ENCODE measurements around the gene SMARCD3.

Gene SMARCD3

DNA sequence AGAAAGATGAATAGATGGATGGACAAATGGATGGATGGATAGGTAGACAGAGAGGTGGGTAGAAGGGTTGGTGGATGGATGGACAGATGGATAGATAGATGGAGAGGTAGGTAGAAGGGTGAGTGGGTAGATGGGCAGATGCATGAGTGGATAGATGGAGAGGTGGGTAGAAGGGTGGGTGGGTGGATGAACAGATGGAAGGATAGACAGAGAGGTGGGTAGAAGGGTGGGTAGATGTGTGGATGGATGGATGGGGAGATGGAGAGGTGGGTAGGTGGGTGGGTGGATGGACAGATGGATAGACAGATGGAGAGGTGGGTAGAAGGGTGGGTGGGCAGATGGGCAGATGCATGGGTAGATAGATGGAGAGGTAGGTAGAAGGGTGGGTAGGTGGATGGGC lies 50.6 kb downstream of the SMARCD3 start:
- Histone ChIP-seq H3K27ac (no peak overlapping the region), H3K4me3 (no peak overlapping the region)

DNA sequence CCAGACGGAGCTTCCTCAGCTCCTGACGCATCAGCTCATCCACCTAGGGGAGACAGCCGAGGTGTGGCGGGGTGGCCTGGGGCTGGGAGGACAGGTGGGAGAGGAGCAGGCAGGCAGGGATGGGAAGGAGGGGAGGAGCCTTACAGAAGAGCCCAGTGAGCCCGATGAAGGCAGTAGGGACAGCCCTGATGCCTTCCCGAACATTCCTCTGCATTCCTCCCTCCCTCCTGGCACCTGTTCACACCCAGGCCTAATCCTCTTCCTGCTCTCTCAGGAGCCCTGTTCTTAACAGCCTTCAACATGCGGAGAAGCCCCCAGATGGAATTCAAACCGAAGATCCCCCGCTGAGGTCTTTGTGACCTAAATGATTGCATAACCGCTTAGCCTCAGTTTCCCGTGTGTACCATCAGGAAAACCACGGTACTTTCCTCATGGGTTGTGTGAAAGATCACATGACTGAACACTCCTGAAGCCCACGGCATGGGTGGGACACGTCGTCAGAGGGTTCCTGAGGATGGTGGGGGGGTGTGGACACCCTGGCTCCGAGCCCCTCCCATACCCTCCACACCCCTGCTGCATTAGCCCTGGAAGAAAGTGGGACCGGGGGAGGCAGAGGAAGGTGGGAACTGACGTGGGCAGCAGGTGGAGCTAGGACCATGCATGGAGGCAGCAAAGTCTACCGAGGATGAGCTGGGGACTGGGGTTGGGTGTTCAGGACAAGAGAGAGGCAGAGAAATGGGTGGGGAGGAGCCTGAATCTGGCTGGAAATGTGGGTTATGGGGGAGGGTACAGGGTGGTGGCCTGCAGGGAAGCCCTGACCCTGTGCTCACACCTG lies 52.7 kb downstream of the SMARCD3 start:
- Histone ChIP-seq H3K4me3 (no peak overlapping the region), H3K27ac (no peak overlapping the region)

DNA sequence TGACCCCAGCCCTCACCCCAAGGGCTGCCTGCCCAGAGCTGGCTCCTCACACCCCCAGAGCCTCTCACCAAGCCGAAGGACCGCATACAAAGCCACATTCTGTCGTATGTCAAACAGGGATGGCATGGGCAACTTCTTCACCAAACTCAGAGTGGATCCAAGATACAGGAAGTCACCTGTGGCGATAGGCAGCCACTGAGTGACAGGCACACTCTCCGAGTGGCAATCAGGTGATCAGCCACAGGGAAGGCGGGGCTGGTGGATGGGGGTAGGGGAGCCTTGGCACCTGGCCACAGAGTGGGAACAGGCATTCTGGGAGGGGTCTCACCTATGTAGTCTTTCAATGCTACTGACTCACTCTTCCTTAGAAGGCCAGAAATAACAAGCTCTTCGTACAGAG lies 54.3 kb downstream of the SMARCD3 start:
- Histone ChIP-seq H3K4me3 (no peak overlapping the region), H3K27ac (no peak overlapping the region)

DNA sequence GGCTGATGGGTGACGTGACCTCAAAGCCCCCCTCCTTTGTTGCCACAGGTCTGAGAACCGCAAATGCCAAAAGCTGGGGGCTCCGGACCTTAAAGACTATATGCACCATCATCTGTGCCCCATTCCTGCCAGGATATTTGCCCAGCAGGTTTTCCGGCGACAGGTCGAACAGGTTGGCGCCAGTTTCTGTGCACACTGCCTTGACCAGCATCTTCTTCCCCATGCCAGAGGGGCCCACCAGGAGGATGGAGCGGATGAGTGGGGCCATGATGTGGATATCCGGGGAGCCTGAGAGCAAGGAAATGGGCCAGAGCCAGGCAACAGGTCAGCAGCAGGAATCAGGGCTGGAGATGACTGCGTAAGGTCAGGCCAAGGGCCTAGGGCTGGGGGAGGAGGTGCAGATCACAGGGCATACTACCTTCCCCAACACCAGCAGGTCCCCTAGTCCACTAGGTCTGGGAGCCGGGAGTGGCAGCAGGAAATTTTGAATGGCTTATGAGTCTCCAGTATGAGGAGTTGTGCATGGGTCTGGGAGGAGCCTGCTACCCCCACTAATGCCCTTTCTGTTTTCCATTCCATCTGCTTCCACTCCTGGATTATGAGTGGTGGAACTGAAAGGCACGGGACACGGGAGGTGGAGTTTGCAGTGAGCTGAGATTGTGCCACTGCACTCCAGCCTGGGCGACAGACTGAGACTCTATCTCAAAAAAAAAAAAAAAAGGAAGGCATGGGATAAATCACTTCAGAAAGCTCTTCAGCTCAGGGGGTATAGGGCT lies 55.1 kb downstream of the SMARCD3 start:
- Histone ChIP-seq H3K27ac (no peak overlapping the region), H3K4me3 (no peak overlapping the region)

- H3K4me3 ChIP-seq, result no peak overlapping the region
- no peak overlapping the region for H3K27ac ChIP-seq
These were observed 56.4 kb downstream of the SMARCD3 start for GRCh38 chr7:151192002-151192539.

DNA sequence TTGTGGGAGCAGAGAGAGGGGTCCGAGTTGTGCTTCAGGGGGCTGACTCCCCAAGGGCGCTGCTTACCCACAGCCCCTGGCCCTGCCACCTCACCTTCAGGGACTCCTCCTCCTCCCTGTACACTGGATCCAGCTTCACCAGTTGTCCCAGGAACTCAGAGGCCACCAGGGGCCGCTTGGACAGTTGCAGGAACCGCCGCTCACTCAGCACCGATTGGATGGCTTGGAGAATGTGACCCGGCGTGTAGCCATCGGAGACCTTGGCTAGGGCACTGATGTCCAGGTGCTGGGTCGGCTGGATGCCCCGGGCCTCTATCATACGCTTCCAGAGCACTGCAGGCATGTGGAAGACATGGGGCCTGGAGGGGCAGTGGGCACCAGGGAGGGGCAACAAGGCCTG lies 57.0 kb downstream of the SMARCD3 start:
- H3K27ac ChIP-seq, result no peak overlapping the region
- H3K4me3 ChIP-seq, result no peak overlapping the region

GRCh38 chr7:151189038-151189437 lies 59.5 kb downstream of the SMARCD3 start:
- no peak overlapping the region for H3K27ac ChIP-seq
- H3K4me3 ChIP-seq, result no peak overlapping the region

Data from skin epidermis (tissue), 12 donors.